Colonic mucosa (tissue), 4 donors: ENCODE measurements around the gene GABBR2. TPM values are rescaled to one million over a fixed set of nuclear protein-coding genes. Genes with fewer than 3 reads are reported as not detected.

Experiments
- DNase-seq: peaks from one replicate; pipeline ENCODE4 v3.0.0-alpha.2; 2020
- H3K27ac ChIP-seq: fragments of 200-600 bp; one replicate; pipeline ENCODE4 v1.8.0; 2021
- H3K27me3 ChIP-seq: fragments of 200-600 bp; one replicate; pipeline ENCODE4 v1.8.0; 2021
- H3K36me3 ChIP-seq: fragments of 200-600 bp; one replicate; pipeline ENCODE4 v1.8.0; 2021
- H3K4me1 ChIP-seq: fragments of 200-600 bp; one replicate; pipeline ENCODE4 v1.8.0; 2021; ENCODE audit warnings: mild to moderate bottlenecking
- H3K4me3 ChIP-seq: fragments of 200-600 bp; one replicate; pipeline ENCODE4 v1.8.0; 2021
- H3K9ac ChIP-seq, 2 donors: one replicate each; pipeline ENCODE4 v1.7.0; 2013; ENCODE audit warnings: control low read depth in 2 of 2, low read depth in 2 of 2, low read length in 2 of 2
- H3K9me3 ChIP-seq: fragments of 200-600 bp; one replicate; pipeline ENCODE4 v1.8.0; 2021
- CTCF ChIP-seq: fragments of 200-600 bp; IDR thresholded peaks from one replicate; pipeline ENCODE4 v1.8.0; 2022; ENCODE audit warnings: antibody characterized with exemption, mild to moderate bottlenecking
- intact Hi-C: fragments of 100-400 bp; cut with DNase I; formaldehyde crosslinking; loops from one replicate; pipeline ENCODE4 v1.14.1; 2022
- total RNA-seq, 2 donors: library from RNA; stranded (reverse); fragmentation: NEBNext Ultra II Directional in 1 of 2; extraction: Animal tissue kit (Norgen Biotek cat#: 25700) in 1 of 2; gene quantifications; one replicate each; pipeline ENCODE4 v1.2.1, GENCODE V29; 2021
- donor health status: healthy.
- donor health status: DM: no; HTN: no; CAD: no.
- donor health status: DM: no; HTN: no; CAD: no.

GABBR2 gene
- total RNA-seq, 2 donors from 2014 or later, result 0.05 TPM; not detected in 1

GRCh38 chr9:98673681-98674080, 35.1 kb downstream of the GABBR2 start:
- Histone ChIP-seq H3K9ac (no peak overlapping the region), H3K36me3 (no peaks in the 10 kb centered on the region), H3K4me1 (no peaks in the 10 kb centered on the region), H3K9me3 (no peaks in the 10 kb centered on the region), H3K4me3 (no peak overlapping the region), H3K27me3 (no peaks in the 10 kb centered on the region), H3K27ac (no peak overlapping the region)
- no peak for TF ChIP-seq CTCF
- intact Hi-C loops, result no loop called here
- DNase-seq, result no peak

- intact Hi-C loops, result no loop called here
- Histone ChIP-seq H3K4me1 (no peaks in the 10 kb centered on the region), H3K27ac (no peak overlapping the region), H3K9me3 (no peaks in the 10 kb centered on the region), H3K27me3 (no peaks in the 10 kb centered on the region), H3K36me3 (no peaks in the 10 kb centered on the region), H3K9ac (no peak overlapping the region), H3K4me3 (no peak overlapping the region)
- DNase-seq, result no peak
- TF ChIP-seq CTCF, result no peak
Observed at GRCh38 chr9:98667005-98667640, 41.6 kb downstream of the GABBR2 start.

GRCh38 chr9:98665501-98665900, 43.2 kb downstream of the GABBR2 start:
- no peak for DNase-seq
- Histone ChIP-seq H3K27me3 (no peaks in the 10 kb centered on the region), H3K4me1 (no peaks in the 10 kb centered on the region), H3K9ac (no peak overlapping the region), H3K36me3 (no peaks in the 10 kb centered on the region), H3K4me3 (no peak overlapping the region), H3K27ac (no peak overlapping the region), H3K9me3 (no peaks in the 10 kb centered on the region)
- intact Hi-C loops, result no loop called here
- no peak for TF ChIP-seq CTCF

GRCh38 chr9:98660541-98660940, 48.2 kb downstream of the GABBR2 start:
- Histone ChIP-seq H3K36me3 (no peaks in the 10 kb centered on the region), H3K4me3 (no peak overlapping the region), H3K27ac (no peak overlapping the region), H3K9ac (no peak overlapping the region), H3K9me3 (no peaks in the 10 kb centered on the region), H3K27me3 (no peaks in the 10 kb centered on the region), H3K4me1 (no peaks in the 10 kb centered on the region)
- DNase-seq, result no peak
- TF ChIP-seq CTCF, result no peak
- intact Hi-C loops, result no loop called here

- TF ChIP-seq CTCF, result no peak
- H3K9ac ChIP-seq, result no peak overlapping the region
- intact Hi-C loops, result no loop called here
- no peak overlapping the region for H3K27ac ChIP-seq
- no peaks in the 10 kb centered on the region for H3K4me1 ChIP-seq
- H3K27me3 ChIP-seq, result no peaks in the 10 kb centered on the region
- DNase-seq, result no peak
- H3K36me3 ChIP-seq, result no peaks in the 10 kb centered on the region
- no peak overlapping the region for H3K4me3 ChIP-seq
- H3K9me3 ChIP-seq, result no peaks in the 10 kb centered on the region
Observed at GRCh38 chr9:98658951-98659351, 49.8 kb downstream of the GABBR2 start.
